IMR-90 (cell line): Measurements from ENCODE around the gene ADSS1. TPM values are rescaled to one million over a fixed set of nuclear protein-coding genes. Genes with fewer than 3 reads are reported as not detected.

ENCODE experiments used
- ATAC-seq: fragments of 200-7000 bp; cut with Tn5 transposase; 2 replicates; pipeline ENCODE4 v1.9.1; 2020; ENCODE audit warnings: low read depth, mild to moderate bottlenecking, moderate library complexity
- BruUV-seq: library from RNA; stranded (reverse); fragments of 400-500 nt; replicated peaks from 2 replicates; lab custom pipeline; 2021; lab: Mats Ljungman, UMichigan
- CTCF ChIA-PET: fragments of 300-600 bp; formaldehyde crosslinking; extraction: SDS; loops from one replicate; lab custom pipeline; 2021; ENCODE audit warnings: antibody characterized with exemption; lab: Yijun Ruan, JAX
- POLR2A ChIA-PET: fragments of 300-600 bp; sonication (Branson Sonifier 250); formaldehyde crosslinking; loops from one replicate; lab custom pipeline; 2022; ENCODE audit warnings: antibody characterized with exemption; ENCODE audit not compliant: unreplicated experiment; lab: Charles Lee
- DNase-seq: peaks from one replicate; pipeline ENCODE4 v3.0.0; 2013
- H2AFZ ChIP-seq: replicated peaks from 2 replicates; pipeline ENCODE3; 2013; ENCODE audit warnings: low read length, mild to moderate bottlenecking; ENCODE audit not compliant: poor library complexity
- H2AK5ac ChIP-seq: 2 replicates; pipeline ENCODE4 v1.6.1; 2013; ENCODE audit warnings: low read depth, low read length, inconsistent platforms
- H2AK9ac ChIP-seq: replicated peaks from 2 replicates; pipeline ENCODE3; 2013; ENCODE audit warnings: mild to moderate bottlenecking, low read depth, low read length, moderate library complexity; ENCODE audit not compliant: poor library complexity
- H2BK120ac ChIP-seq: 2 replicates; pipeline ENCODE4 v1.6.1; 2013; ENCODE audit warnings: low read depth, low read length, inconsistent platforms
- H2BK15ac ChIP-seq: 3 replicates; pipeline ENCODE4 v1.6.1; 2013; ENCODE audit warnings: low read depth, low read length, inconsistent platforms
- H2BK20ac ChIP-seq: 2 replicates; pipeline ENCODE4 v1.6.1; 2013; ENCODE audit warnings: low read depth, mild to moderate bottlenecking, inconsistent platforms, low read length, moderate library complexity
- H2BK5ac ChIP-seq: 2 replicates; pipeline ENCODE4 v1.6.1; 2013; ENCODE audit warnings: mild to moderate bottlenecking, low read depth, low read length, inconsistent platforms; ENCODE audit not compliant: poor library complexity, severe bottlenecking
- H3K14ac ChIP-seq: replicated peaks from 2 replicates; pipeline ENCODE4 v1.6.1; 2013; ENCODE audit warnings: low read depth, low read length, inconsistent platforms
- H3K18ac ChIP-seq: 2 replicates; pipeline ENCODE4 v1.6.1; 2013; ENCODE audit warnings: low read depth, low read length, control low read depth
- H3K23ac ChIP-seq: 2 replicates; pipeline ENCODE4 v1.6.1; 2013; ENCODE audit warnings: low read depth, low read length, inconsistent platforms
- H3K27ac ChIP-seq: 2 replicates; pipeline ENCODE4 v1.5.1; 2013; ENCODE audit warnings: mild to moderate bottlenecking, control low read depth, low read length; ENCODE audit not compliant: insufficient read depth
- H3K27me3 ChIP-seq: 2 replicates; pipeline ENCODE4 v1.6.1; 2013; ENCODE audit warnings: low read length; ENCODE audit not compliant: control insufficient read depth, insufficient read depth
- H3K36me3 ChIP-seq: 2 replicates; pipeline ENCODE4 v1.6.1; 2013; ENCODE audit warnings: low read length, mixed read lengths; ENCODE audit not compliant: control insufficient read depth, insufficient read depth
- H3K4ac ChIP-seq: 2 replicates; pipeline ENCODE4 v1.6.1; 2013; ENCODE audit warnings: low read depth, low read length, inconsistent platforms
- H3K4me1 ChIP-seq: 2 replicates; pipeline ENCODE4 v1.6.1; 2013; ENCODE audit warnings: low read length, mixed read lengths; ENCODE audit not compliant: control insufficient read depth, insufficient read depth
- H3K4me2 ChIP-seq: 2 replicates; pipeline ENCODE4 v1.6.1; 2013; ENCODE audit warnings: low read depth, mild to moderate bottlenecking, control low read depth, low read length, moderate library complexity
- H3K4me3 ChIP-seq: 2 replicates; pipeline ENCODE4 v1.5.1; 2013; ENCODE audit warnings: low read depth, mild to moderate bottlenecking, control low read depth, low read length, moderate library complexity; ENCODE audit not compliant: insufficient read depth
- H3K56ac ChIP-seq: 2 replicates; pipeline ENCODE4 v1.6.1; 2013; ENCODE audit warnings: low read length, inconsistent platforms; ENCODE audit not compliant: insufficient read depth; ENCODE audit errors: extremely low read depth
- H3K79me1 ChIP-seq, 2 experiments: 2 replicates each; pipeline ENCODE4 v1.6.1; 2013; ENCODE audit warnings: low read length in 2 of 2, inconsistent platforms in 1 of 2, low read depth in 1 of 2
- H3K9ac ChIP-seq: 2 replicates; pipeline ENCODE4 v1.6.1; 2013; ENCODE audit warnings: low read depth, low read length, control low read depth
- H3K9me1 ChIP-seq: 2 replicates; pipeline ENCODE4 v1.6.1; 2013; ENCODE audit warnings: low read length, inconsistent platforms; ENCODE audit not compliant: insufficient read depth
- H3K9me3 ChIP-seq: 2 replicates; pipeline ENCODE4 v1.6.1; 2013; ENCODE audit warnings: low read length; ENCODE audit not compliant: control insufficient read depth, insufficient read depth
- H4K20me1 ChIP-seq: 2 replicates; pipeline ENCODE4 v1.6.1; 2013; ENCODE audit warnings: low read length, inconsistent platforms; ENCODE audit not compliant: insufficient read depth
- H4K5ac ChIP-seq: 2 replicates; pipeline ENCODE4 v1.6.1; 2013; ENCODE audit warnings: mild to moderate bottlenecking, low read depth, low read length, control low read depth
- H4K8ac ChIP-seq, 2 experiments: 2 replicates each; pipeline ENCODE4 v1.6.1; 2013; ENCODE audit warnings: low read depth in 2 of 2, low read length in 2 of 2, control low read depth in 1 of 2, inconsistent platforms in 1 of 2
- H4K91ac ChIP-seq: 2 replicates; pipeline ENCODE4 v1.6.1; 2013; ENCODE audit warnings: low read depth, low read length, inconsistent platforms; ENCODE audit not compliant: insufficient read depth
- BHLHE40 ChIP-seq: fragments of 150-350 bp; IDR thresholded peaks from 2 replicates; pipeline ENCODE4 v1.6.1; 2016; ENCODE audit warnings: mild to moderate bottlenecking, low read depth, low read length
- CEBPB ChIP-seq: IDR thresholded peaks from 2 replicates; pipeline ENCODE4 v1.6.1; 2012; ENCODE audit warnings: low read depth, low read length, improper control_type of control experiment
- CHD1 ChIP-seq: IDR thresholded peaks from 2 replicates; pipeline ENCODE4 v1.6.1; 2012; ENCODE audit warnings: low read depth, low read length, improper control_type of control experiment
- FOS ChIP-seq: fragments of 150-350 bp; IDR thresholded peaks from 2 replicates; pipeline ENCODE4 v1.6.1; 2016; ENCODE audit warnings: low read depth, low read length
- MAFK ChIP-seq: IDR thresholded peaks from 2 replicates; pipeline ENCODE4 v1.6.1; 2012; ENCODE audit warnings: low read depth, low read length, improper control_type of control experiment
- MAZ ChIP-seq: IDR thresholded peaks from 2 replicates; pipeline ENCODE4 v1.6.1; 2012; ENCODE audit warnings: low read depth, mild to moderate bottlenecking, low read length, improper control_type of control experiment, moderate library complexity, borderline replicate concordance
- MXI1 ChIP-seq: IDR thresholded peaks from 2 replicates; pipeline ENCODE4 v1.6.1; 2012; ENCODE audit warnings: low read depth, mild to moderate bottlenecking, low read length, moderate library complexity, borderline replicate concordance
- NFE2L2 ChIP-seq: fragments of 150-350 bp; IDR thresholded peaks from 2 replicates; pipeline ENCODE4 v1.6.1; 2016; ENCODE audit warnings: low read depth, mild to moderate bottlenecking, low read length
- POLR2A ChIP-seq: IDR thresholded peaks from 2 replicates; pipeline ENCODE4 v1.6.1; 2012; ENCODE audit warnings: mild to moderate bottlenecking, low read depth, low read length
- RAD21 ChIP-seq: IDR thresholded peaks from 2 replicates; pipeline ENCODE4 v1.6.1; 2012; ENCODE audit warnings: low read length, improper control_type of control experiment
- RFX5 ChIP-seq: IDR thresholded peaks from 2 replicates; pipeline ENCODE4 v1.8.0; 2012; ENCODE audit warnings: low read depth, mild to moderate bottlenecking, low read length, moderate library complexity
- SMC3 ChIP-seq: fragments of 150-350 bp; IDR thresholded peaks from 2 replicates; pipeline ENCODE4 v1.6.1; 2016; ENCODE audit warnings: low read depth, mild to moderate bottlenecking, antibody characterized with exemption, low read length, moderate library complexity
- WGBS, 2 experiments: methylation state at CpG; one replicate each; pipeline versions ENCODE4 v1.1.5 to v1.1.7; 2013; ENCODE audit warnings: missing lambda C conversion rate in 2 of 2; ENCODE audit not compliant: insufficient read length in 1 of 2; ENCODE audit errors: extremely low coverage in 2 of 2; 5-methylcytosine and 5-hydroxymethylcytosine counted together
- dilution Hi-C: fragments of 300-500 bp; cut with HindIII; formaldehyde crosslinking; loops from one replicate; pipeline ENCODE4 v1.14.3; 2018; ENCODE audit warnings: low sequenced_read_pairs; ENCODE audit not compliant: unreplicated experiment
- in situ Hi-C: fragments of 300-500 bp; cut with MboI; formaldehyde crosslinking; loops from 3 replicates; pipeline ENCODE4 v1.14.3; 2019; ENCODE audit warnings: low sequenced_read_pairs, inconsistent platforms, mixed read lengths
- intact Hi-C: fragments of 100-400 bp; cut with micrococcal nuclease; formaldehyde crosslinking; loops from 2 replicates; pipeline ENCODE4 v1.10.0; 2022
- polyA plus RNA-seq, 3 experiments: library from polyadenylated mRNA; depleted of rRNA; stranded (reverse); fragments of >200 nt; gene quantifications; 2 replicates each; pipeline ENCODE4 v1.2.3, GENCODE V29; 2012; ENCODE audit warnings: low replicate concordance in 1 of 3
- total RNA-seq: library from RNA; depleted of rRNA; stranded (reverse); fragments of >200 nt; gene quantifications from 2 replicates; pipeline ENCODE4 v1.2.3, GENCODE V29; 2012
- TF ChIP-seq, protein P1 (sequence below): fragments of 150-350 bp; IDR thresholded peaks from 2 replicates; pipeline ENCODE4 v1.6.1; 2017; ENCODE audit warnings: mild to moderate bottlenecking, antibody characterized with exemption, low read length, low read depth
- TF ChIP-seq, protein P2 (sequence below): fragments of 150-350 bp; IDR thresholded peaks from 2 replicates; pipeline ENCODE4 v1.6.1; 2016; ENCODE audit warnings: low read depth, mild to moderate bottlenecking, low read length, moderate library complexity, borderline replicate concordance
- TF ChIP-seq, protein P3 (sequence below): conservative IDR thresholded peaks from 2 replicates; pipeline ENCODE4 v1.5.1; 2012; ENCODE audit warnings: mild to moderate bottlenecking, low read depth, low read length, improper control_type of control experiment

The ADSS1 gene
- total and polyA plus RNA-seq, 2 of the 4 experiments (the other 2 are of a cell fraction) = 1.8 to 5.2 TPM

DNA sequence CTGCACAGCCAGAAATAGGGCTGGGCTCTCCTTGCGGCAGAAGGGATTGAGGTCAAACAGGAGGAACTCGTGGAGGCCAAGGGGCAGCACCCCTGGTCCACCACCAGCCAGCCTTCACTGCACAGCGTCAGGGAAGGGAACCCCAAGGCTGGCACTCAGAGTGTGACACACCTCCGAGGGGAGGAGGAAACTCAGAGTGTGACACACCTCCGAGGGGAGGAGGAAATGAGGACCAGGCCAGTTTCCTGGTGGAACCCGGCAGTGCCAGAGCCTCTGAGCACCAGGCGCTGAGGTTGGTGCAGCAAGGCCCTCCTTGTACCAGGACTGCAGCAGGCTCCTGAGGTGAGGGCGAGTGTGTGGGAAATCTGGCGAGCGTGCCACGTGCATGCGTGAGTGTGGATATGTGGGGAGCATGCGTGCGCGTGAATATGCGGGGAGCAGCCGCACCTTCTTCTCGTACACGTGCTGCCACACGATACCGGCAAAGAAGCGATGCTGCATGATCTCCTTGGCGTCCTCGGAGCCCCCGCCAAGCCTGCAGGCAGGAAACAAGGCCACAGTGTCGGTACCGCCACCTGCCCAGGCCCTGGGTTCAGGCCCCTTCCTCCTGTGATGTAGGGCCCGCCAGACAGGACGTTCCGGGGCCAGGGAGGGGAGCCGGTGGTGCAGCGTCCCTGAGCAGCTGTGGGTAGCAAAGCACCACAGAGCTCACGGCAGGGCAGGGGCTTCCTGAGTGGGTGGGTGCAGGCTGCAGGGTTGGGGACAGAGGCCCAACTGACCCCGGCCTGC, 48.1 kb downstream of the ADSS1 start:
- Histone ChIP-seq H3K9me1 (no peaks in the 10 kb centered on the region), H2BK5ac (no peak overlapping the region), H4K8ac (no peak overlapping the region), H3K4ac (no peak overlapping the region), H3K36me3 (peaks cover 59% of the 10 kb centered on the region), H4K5ac (no peak overlapping the region), H3K9me3 (no peaks in the 10 kb centered on the region; the same call in 1 of the 2 replicates), H3K4me3 (no peak overlapping the region), H3K4me1 (peaks cover 5% of the 10 kb centered on the region), H2AK5ac (no peak overlapping the region), H4K91ac (no peak overlapping the region), H3K18ac (no peak overlapping the region), H3K9ac (no peak overlapping the region), H3K79me1 (peaks cover 4 to 20% of the 10 kb centered on the region in 2 experiments), H3K56ac (no peak overlapping the region), H2BK20ac (no peak overlapping the region), H2AFZ (no peak overlapping the region), H4K20me1 (peaks cover 29% of the 10 kb centered on the region), H3K27ac (no peak overlapping the region), H3K23ac (no peak overlapping the region), H3K27me3 (no peaks in the 10 kb centered on the region), H3K14ac (no peak overlapping the region), H2AK9ac (no peak overlapping the region), H2BK120ac (no peak overlapping the region), H3K4me2 (no peak overlapping the region), H2BK15ac (no peak overlapping the region)
- intact Hi-C loops (no loop called here), in situ Hi-C loops (no loop called here), dilution Hi-C loops (no loop called here)
- ATAC-seq (no peak), DNase-seq (no peak)
- POLR2A ChIA-PET = no interaction called here
- 100% methylated on average over 5 of the region's 34 CpGs; no CpG with 5 or more reads in 1 of the 2 experiments for WGBS, 2 experiments
- CTCF ChIA-PET = no interaction called here
- no TSS peak for BruUV-seq
- no peak for TF ChIP-seq CEBPB
- TF ChIP-seq RFX5 = no peak
- TF ChIP-seq POLR2A = no peak
- TF ChIP-seq, protein P1, sequence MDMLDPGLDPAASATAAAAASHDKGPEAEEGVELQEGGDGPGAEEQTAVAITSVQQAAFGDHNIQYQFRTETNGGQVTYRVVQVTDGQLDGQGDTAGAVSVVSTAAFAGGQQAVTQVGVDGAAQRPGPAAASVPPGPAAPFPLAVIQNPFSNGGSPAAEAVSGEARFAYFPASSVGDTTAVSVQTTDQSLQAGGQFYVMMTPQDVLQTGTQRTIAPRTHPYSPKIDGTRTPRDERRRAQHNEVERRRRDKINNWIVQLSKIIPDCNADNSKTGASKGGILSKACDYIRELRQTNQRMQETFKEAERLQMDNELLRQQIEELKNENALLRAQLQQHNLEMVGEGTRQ = no peak
- TF ChIP-seq CHD1 = no peak
- TF ChIP-seq, protein P2, sequence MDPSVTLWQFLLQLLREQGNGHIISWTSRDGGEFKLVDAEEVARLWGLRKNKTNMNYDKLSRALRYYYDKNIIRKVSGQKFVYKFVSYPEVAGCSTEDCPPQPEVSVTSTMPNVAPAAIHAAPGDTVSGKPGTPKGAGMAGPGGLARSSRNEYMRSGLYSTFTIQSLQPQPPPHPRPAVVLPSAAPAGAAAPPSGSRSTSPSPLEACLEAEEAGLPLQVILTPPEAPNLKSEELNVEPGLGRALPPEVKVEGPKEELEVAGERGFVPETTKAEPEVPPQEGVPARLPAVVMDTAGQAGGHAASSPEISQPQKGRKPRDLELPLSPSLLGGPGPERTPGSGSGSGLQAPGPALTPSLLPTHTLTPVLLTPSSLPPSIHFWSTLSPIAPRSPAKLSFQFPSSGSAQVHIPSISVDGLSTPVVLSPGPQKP = no peak
- no peak for TF ChIP-seq NFE2L2
- no peak for TF ChIP-seq MAFK
- TF ChIP-seq, protein P3, sequence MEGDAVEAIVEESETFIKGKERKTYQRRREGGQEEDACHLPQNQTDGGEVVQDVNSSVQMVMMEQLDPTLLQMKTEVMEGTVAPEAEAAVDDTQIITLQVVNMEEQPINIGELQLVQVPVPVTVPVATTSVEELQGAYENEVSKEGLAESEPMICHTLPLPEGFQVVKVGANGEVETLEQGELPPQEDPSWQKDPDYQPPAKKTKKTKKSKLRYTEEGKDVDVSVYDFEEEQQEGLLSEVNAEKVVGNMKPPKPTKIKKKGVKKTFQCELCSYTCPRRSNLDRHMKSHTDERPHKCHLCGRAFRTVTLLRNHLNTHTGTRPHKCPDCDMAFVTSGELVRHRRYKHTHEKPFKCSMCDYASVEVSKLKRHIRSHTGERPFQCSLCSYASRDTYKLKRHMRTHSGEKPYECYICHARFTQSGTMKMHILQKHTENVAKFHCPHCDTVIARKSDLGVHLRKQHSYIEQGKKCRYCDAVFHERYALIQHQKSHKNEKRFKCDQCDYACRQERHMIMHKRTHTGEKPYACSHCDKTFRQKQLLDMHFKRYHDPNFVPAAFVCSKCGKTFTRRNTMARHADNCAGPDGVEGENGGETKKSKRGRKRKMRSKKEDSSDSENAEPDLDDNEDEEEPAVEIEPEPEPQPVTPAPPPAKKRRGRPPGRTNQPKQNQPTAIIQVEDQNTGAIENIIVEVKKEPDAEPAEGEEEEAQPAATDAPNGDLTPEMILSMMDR = no peak
- TF ChIP-seq MAZ = no peak
- TF ChIP-seq SMC3 = no peak
- no peak for TF ChIP-seq BHLHE40
- no peak for TF ChIP-seq FOS
- TF ChIP-seq RAD21 = no peak
- no peak for TF ChIP-seq MXI1
